ENCODE results near the gene GALNT18. TPM values are rescaled to one million over a fixed set of nuclear protein-coding genes. Genes with fewer than 3 reads are reported as not detected.

GALNT18 gene
- total and polyA plus RNA-seq, 4 donors = 2.1 to 11.0 (median 3.8) TPM

DNA sequence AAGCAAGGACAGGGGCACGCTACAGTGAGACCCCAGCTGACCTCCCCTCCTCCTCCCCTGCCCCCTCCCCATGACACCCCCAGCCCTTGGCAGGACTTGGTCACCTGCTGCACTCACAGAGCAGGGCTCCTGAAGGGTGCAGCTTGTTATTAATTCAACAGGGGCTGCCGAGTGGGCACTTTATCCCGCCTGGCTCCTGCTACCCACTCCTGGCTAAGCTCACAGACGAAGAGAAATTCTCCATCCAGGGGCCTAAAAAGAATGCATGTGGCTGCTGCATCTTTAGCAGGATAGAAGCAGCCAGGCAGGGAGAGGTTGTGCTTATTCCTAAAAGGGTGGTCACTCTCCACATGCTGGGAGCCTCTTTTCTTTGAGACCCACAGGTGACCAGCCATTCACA, 40.3 kb downstream of the GALNT18 start:
- no peak for DNase-seq (ENCODE audit: low spot score)
- no peak for TF ChIP-seq NR2F2 (IDR thresholded peaks at IDR 0.05)
- TF ChIP-seq FOXA2 (IDR thresholded peaks at IDR 0.05) = no peak
- TF ChIP-seq JUND (IDR thresholded peaks at IDR 0.05) = no peak
- no peak for TF ChIP-seq EGR1 (IDR thresholded peaks at IDR 0.05; ENCODE audit: low read depth in 2 of 2)
- no peak for TF ChIP-seq GABPA (IDR thresholded peaks at IDR 0.05 in 1 of 2, conservative IDR thresholded peaks at IDR 0.05 in 1 of 2)
- TF ChIP-seq CTCF (IDR thresholded peaks at IDR 0.05; ENCODE audit: low read depth, low read length, missing input control) = no peak
- no peak for TF ChIP-seq REST (IDR thresholded peaks at IDR 0.05)
- TF ChIP-seq HNF4G (IDR thresholded peaks at IDR 0.05) = no peak
- TF ChIP-seq RXRA (IDR thresholded peaks at IDR 0.05) = no peak
- no peak for TF ChIP-seq MAX (IDR thresholded peaks at IDR 0.05)
- TF ChIP-seq SP1 (IDR thresholded peaks at IDR 0.05) = no peak
- TF ChIP-seq HNF4A (conservative IDR thresholded peaks at IDR 0.05) = no peak
- no peak for TF ChIP-seq TAF1 (conservative IDR thresholded peaks at IDR 0.05)
- TF ChIP-seq, protein P1, sequence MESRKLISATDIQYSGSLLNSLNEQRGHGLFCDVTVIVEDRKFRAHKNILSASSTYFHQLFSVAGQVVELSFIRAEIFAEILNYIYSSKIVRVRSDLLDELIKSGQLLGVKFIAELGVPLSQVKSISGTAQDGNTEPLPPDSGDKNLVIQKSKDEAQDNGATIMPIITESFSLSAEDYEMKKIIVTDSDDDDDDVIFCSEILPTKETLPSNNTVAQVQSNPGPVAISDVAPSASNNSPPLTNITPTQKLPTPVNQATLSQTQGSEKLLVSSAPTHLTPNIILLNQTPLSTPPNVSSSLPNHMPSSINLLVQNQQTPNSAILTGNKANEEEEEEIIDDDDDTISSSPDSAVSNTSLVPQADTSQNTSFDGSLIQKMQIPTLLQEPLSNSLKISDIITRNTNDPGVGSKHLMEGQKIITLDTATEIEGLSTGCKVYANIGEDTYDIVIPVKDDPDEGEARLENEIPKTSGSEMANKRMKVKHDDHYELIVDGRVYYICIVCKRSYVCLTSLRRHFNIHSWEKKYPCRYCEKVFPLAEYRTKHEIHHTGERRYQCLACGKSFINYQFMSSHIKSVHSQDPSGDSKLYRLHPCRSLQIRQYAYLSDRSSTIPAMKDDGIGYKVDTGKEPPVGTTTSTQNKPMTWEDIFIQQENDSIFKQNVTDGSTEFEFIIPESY (IDR thresholded peaks at IDR 0.05) = no peak
- Histone ChIP-seq H3K4me1 (ENCODE audit: control insufficient read depth in 4 of 4, insufficient read depth in 4 of 4, low read length in 3 of 4) (peaks cover 3 to 31% (median 22%) of the 10 kb centered on the region in 4 donors), H3K27ac (ENCODE audit: low read depth in 1 of 2, low read length in 2 of 2) (no peak overlapping the region), H3K9ac (ENCODE audit: low read depth in 1 of 2, low read length in 2 of 2) (no peak overlapping the region), H3K27me3 (ENCODE audit: control insufficient read depth in 4 of 4, insufficient read depth in 4 of 4, low read length in 3 of 4) (no peaks in the 10 kb centered on the region), H3K36me3 (ENCODE audit: control insufficient read depth in 4 of 4, insufficient read depth in 3 of 4, low read depth in 1 of 4, low read length in 3 of 4) (no peaks in the 10 kb centered on the region), H3K9me3 (ENCODE audit: control insufficient read depth in 4 of 4, low read length in 3 of 4) (no peaks in the 10 kb centered on the region), H3K4me3 (ENCODE audit: low read depth in 1 of 3, low read length in 3 of 3) (no peak overlapping the region)
- WGBS = 91% methylated on average over 4 of the region's 4 CpGs

DNA sequence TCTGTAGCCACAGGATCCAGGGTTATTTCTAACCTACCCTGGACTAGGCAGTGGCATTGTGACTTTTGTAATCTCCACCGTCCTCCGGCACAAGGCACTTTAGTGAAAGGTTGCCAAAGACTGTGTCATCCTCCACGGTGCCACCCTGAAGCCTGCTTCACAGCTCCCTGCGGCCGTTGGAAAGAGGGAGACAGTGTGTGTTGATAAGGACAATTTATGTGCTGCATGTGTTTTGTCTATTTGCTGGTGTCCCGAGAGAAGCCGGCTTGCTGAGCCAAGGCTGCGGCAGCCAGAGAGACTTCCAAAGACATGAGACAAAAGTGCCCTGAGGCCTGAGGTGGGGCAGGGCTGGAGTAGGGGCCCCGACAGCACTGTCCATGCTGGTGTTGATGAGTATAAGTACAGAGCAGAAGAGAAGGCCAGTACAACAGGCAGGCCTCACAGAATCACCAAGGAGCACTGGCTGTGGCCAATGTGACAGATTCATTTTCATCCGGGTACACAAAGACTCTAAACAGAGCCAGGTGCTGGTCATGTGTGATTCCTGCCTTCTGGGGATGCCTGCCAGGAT, 40.9 kb downstream of the GALNT18 start:
- Histone ChIP-seq H3K36me3 (ENCODE audit: control insufficient read depth in 4 of 4, insufficient read depth in 3 of 4, low read depth in 1 of 4, low read length in 3 of 4) (no peaks in the 10 kb centered on the region), H3K9me3 (ENCODE audit: control insufficient read depth in 4 of 4, low read length in 3 of 4) (no peaks in the 10 kb centered on the region), H3K4me3 (ENCODE audit: low read depth in 1 of 3, low read length in 3 of 3) (no peak overlapping the region), H3K4me1 (ENCODE audit: control insufficient read depth in 4 of 4, insufficient read depth in 4 of 4, low read length in 3 of 4) (peaks cover 3 to 31% (median 22%) of the 10 kb centered on the region in 4 donors), H3K27ac (ENCODE audit: low read depth in 1 of 2, low read length in 2 of 2) (no peak overlapping the region), H3K9ac (ENCODE audit: low read depth in 1 of 2, low read length in 2 of 2) (no peak overlapping the region), H3K27me3 (ENCODE audit: control insufficient read depth in 4 of 4, insufficient read depth in 4 of 4, low read length in 3 of 4) (no peaks in the 10 kb centered on the region)
- 69% methylated on average over 10 of the region's 10 CpGs for WGBS
- peak; percentile 17 for DNase-seq (ENCODE audit: low spot score)
- TF ChIP-seq EGR1 (IDR thresholded peaks at IDR 0.05; ENCODE audit: low read depth in 2 of 2) = no peak
- TF ChIP-seq HNF4G (IDR thresholded peaks at IDR 0.05) = no peak
- TF ChIP-seq YY1 (IDR thresholded peaks at IDR 0.05) = no peak

All from liver (tissue), 9 donors.